ENCODE measurements around the gene NUCKS1.

Gene NUCKS1

GRCh38 chr1:205666372-205667166, 83.4 kb downstream of the NUCKS1 start:
- no peak for DNase-seq

GRCh38 chr1:205665201-205666045, 84.6 kb downstream of the NUCKS1 start:
- no peak for DNase-seq

GRCh38 chr1:205664399-205665017, 85.5 kb downstream of the NUCKS1 start:
- DNase-seq: no peak

- no peak for DNase-seq
These were observed 86.6 kb downstream of the NUCKS1 start for GRCh38 chr1:205663286-205663936.

Data from NCI-H526 treated with DMSO at 0.1 percent for 48 hours (cell line).